HEK293 (cell line): Measurements from ENCODE around the gene KLHL22.

Source experiments
- CTCF ChIA-PET: fragments of 350-600 bp; formaldehyde crosslinking; extraction: SDS; loops from one replicate; lab custom pipeline; 2021; ENCODE audit warnings: antibody characterized with exemption; lab: Yijun Ruan, JAX
- POLR2A ChIA-PET: fragments of 300-600 bp; formaldehyde crosslinking; extraction: SDS; loops from one replicate; lab custom pipeline; 2020; ENCODE audit warnings: antibody characterized with exemption, inconsistent platforms; lab: Yijun Ruan, JAX
- H3K27ac ChIP-seq: fragments of 200-500 bp; sonication (Bioruptor generic); 2 replicates; pipeline ENCODE4 v1.5.1; 2014; ENCODE audit warnings: low read depth, low read length, control low read depth, inconsistent platforms; ENCODE audit errors: extremely low read depth
- H3K36me3 ChIP-seq, 2 experiments: fragments of 200-500 bp in 1 of 2; sonication (Bioruptor generic) in 1 of 2; 1 replicate in 1 of 2; 2 replicates in 1 of 2; pipeline ENCODE4 v1.5.1; 2014 to 2017; ENCODE audit warnings: inconsistent platforms in 2 of 2, low read length in 2 of 2; ENCODE audit not compliant: control insufficient read depth in 2 of 2, insufficient read depth in 1 of 2
- H3K4me1 ChIP-seq: fragments of 200-500 bp; sonication (Bioruptor generic); 2 replicates; pipeline ENCODE4 v1.5.1; 2014; ENCODE audit warnings: mild to moderate bottlenecking, low read length, inconsistent platforms; ENCODE audit not compliant: control insufficient read depth, insufficient read depth
- H3K4me3 ChIP-seq: 2 replicates; pipeline ENCODE4 v1.5.1; 2011; ENCODE audit warnings: low read depth, mild to moderate bottlenecking, control low read depth, low read length, moderate library complexity
- H3K9me3 ChIP-seq: fragments of 200-500 bp; sonication (Bioruptor generic); 2 replicates; pipeline ENCODE4 v1.5.1; 2014; ENCODE audit warnings: low read depth, low read length, inconsistent platforms; ENCODE audit not compliant: control insufficient read depth, insufficient read depth
- GLIS1 ChIP-seq: fragments of 450-650 bp; formaldehyde crosslinking; IDR thresholded peaks from 2 replicates; pipeline ENCODE4 v1.5.1; 2016; ENCODE audit warnings: missing biosample characterization, missing genetic modification characterization
- HOXC10 ChIP-seq: sonication (generic); formaldehyde crosslinking; IDR thresholded peaks from 2 replicates; pipeline ENCODE4 v1.8.1; 2023; ENCODE audit warnings: mild to moderate bottlenecking, missing genetic modification reagents
- HOXD13 ChIP-seq: sonication (generic); formaldehyde crosslinking; IDR thresholded peaks from 2 replicates; pipeline ENCODE4 v1.8.0; 2022; ENCODE audit warnings: missing genetic modification reagents, borderline replicate concordance
- KLF10 ChIP-seq: fragments of 450-650 bp; IDR thresholded peaks from 2 replicates; pipeline ENCODE4 v1.5.1; 2018; ENCODE audit warnings: missing biosample characterization, mild to moderate bottlenecking, missing genetic modification characterization
- KLF16 ChIP-seq: fragments of 450-650 bp; formaldehyde crosslinking; IDR thresholded peaks from 2 replicates; pipeline ENCODE4 v1.5.1; 2017; ENCODE audit warnings: missing biosample characterization, missing genetic modification characterization
- KLF17 ChIP-seq: fragments of 450-650 bp; formaldehyde crosslinking; IDR thresholded peaks from 2 replicates; pipeline ENCODE4 v1.5.1; 2016; ENCODE audit warnings: missing biosample characterization, missing genetic modification characterization
- OVOL3 ChIP-seq: fragments of 450-650 bp; formaldehyde crosslinking; IDR thresholded peaks from 2 replicates; pipeline ENCODE4 v1.5.1; 2016; ENCODE audit warnings: missing biosample characterization, missing genetic modification characterization
- PRDM1 ChIP-seq: fragments of 450-650 bp; formaldehyde crosslinking; IDR thresholded peaks from 2 replicates; pipeline ENCODE4; 2016; ENCODE audit warnings: missing biosample characterization, missing genetic modification characterization
- ZBTB10 ChIP-seq: fragments of 450-650 bp; formaldehyde crosslinking; IDR thresholded peaks from 2 replicates; pipeline ENCODE4 v1.5.1; 2016; ENCODE audit warnings: missing biosample characterization, missing genetic modification characterization
- ZBTB17 ChIP-seq: fragments of 450-650 bp; formaldehyde crosslinking; IDR thresholded peaks from 2 replicates; pipeline ENCODE4 v1.5.1; 2016; ENCODE audit warnings: missing biosample characterization, missing genetic modification characterization
- ZBTB48 ChIP-seq: fragments of 450-650 bp; formaldehyde crosslinking; IDR thresholded peaks from 2 replicates; pipeline ENCODE4 v1.5.1; 2016; ENCODE audit warnings: missing biosample characterization, missing genetic modification characterization
- ZFP41 ChIP-seq: fragments of 450-650 bp; formaldehyde crosslinking; IDR thresholded peaks from 2 replicates; pipeline ENCODE4 v1.5.1; 2016; ENCODE audit warnings: missing biosample characterization, missing genetic modification characterization, borderline replicate concordance
- ZNF155 ChIP-seq: fragments of 450-650 bp; formaldehyde crosslinking; IDR thresholded peaks from 2 replicates; pipeline ENCODE4 v1.5.1; 2016; ENCODE audit warnings: missing biosample characterization, missing genetic modification characterization
- ZNF223 ChIP-seq: fragments of 450-650 bp; formaldehyde crosslinking; IDR thresholded peaks from 2 replicates; pipeline ENCODE4 v1.5.1; 2016; ENCODE audit warnings: missing biosample characterization, missing genetic modification characterization
- ZNF248 ChIP-seq: fragments of 450-650 bp; formaldehyde crosslinking; IDR thresholded peaks from 2 replicates; pipeline ENCODE4 v1.5.1; 2017; ENCODE audit warnings: missing biosample characterization, missing genetic modification characterization
- ZNF274 ChIP-seq, 2 experiments: fragments of 200-500 bp in 1 of 2; fragments of 450-650 bp in 1 of 2; sonication (Bioruptor generic) in 1 of 2; formaldehyde crosslinking in 1 of 2; IDR thresholded peaks; 2 replicates each; pipeline versions ENCODE4 v1.5.1 to v1.6.1; 2014 to 2016; ENCODE audit warnings: borderline replicate concordance in 1 of 2, inconsistent platforms in 1 of 2, low read length in 1 of 2, missing biosample characterization in 1 of 2, missing genetic modification characterization in 1 of 2
- ZNF354C ChIP-seq: fragments of 450-650 bp; formaldehyde crosslinking; IDR thresholded peaks from 2 replicates; pipeline ENCODE4 v1.5.1; 2016; ENCODE audit warnings: missing biosample characterization, missing genetic modification characterization, low read depth, borderline replicate concordance
- ZNF416 ChIP-seq: fragments of 450-650 bp; formaldehyde crosslinking; IDR thresholded peaks from 2 replicates; pipeline ENCODE4 v1.5.1; 2016; ENCODE audit warnings: missing biosample characterization, missing genetic modification characterization
- ZNF433 ChIP-seq: fragments of 450-650 bp; formaldehyde crosslinking; IDR thresholded peaks from 2 replicates; pipeline ENCODE4 v1.5.1; 2016; ENCODE audit warnings: missing biosample characterization, missing genetic modification characterization, low read depth
- ZNF558 ChIP-seq: fragments of 450-650 bp; formaldehyde crosslinking; IDR thresholded peaks from 2 replicates; pipeline ENCODE4 v1.5.1; 2016; ENCODE audit warnings: missing biosample characterization, missing genetic modification characterization
- ZNF560 ChIP-seq: fragments of 450-650 bp; formaldehyde crosslinking; IDR thresholded peaks from 2 replicates; pipeline ENCODE4 v1.5.1; 2017; ENCODE audit warnings: missing biosample characterization, missing genetic modification characterization, borderline replicate concordance
- ZNF596 ChIP-seq: fragments of 450-650 bp; IDR thresholded peaks from 2 replicates; pipeline ENCODE4 v1.5.0; 2018; ENCODE audit warnings: missing biosample characterization, mild to moderate bottlenecking, missing genetic modification characterization, moderate library complexity
- ZNF677 ChIP-seq: fragments of 450-650 bp; IDR thresholded peaks from 2 replicates; pipeline ENCODE4 v1.5.0; 2018; ENCODE audit warnings: missing biosample characterization, mild to moderate bottlenecking, missing genetic modification characterization, moderate library complexity
- ZNF692 ChIP-seq: fragments of 450-650 bp; formaldehyde crosslinking; IDR thresholded peaks from 2 replicates; pipeline ENCODE4 v1.5.1; 2016; ENCODE audit warnings: missing biosample characterization, missing genetic modification characterization
- ZNF707 ChIP-seq: fragments of 450-650 bp; formaldehyde crosslinking; IDR thresholded peaks from 2 replicates; pipeline ENCODE4 v1.5.1; 2016; ENCODE audit warnings: missing biosample characterization, missing genetic modification characterization
- ZNF76 ChIP-seq: fragments of 450-650 bp; formaldehyde crosslinking; IDR thresholded peaks from 2 replicates; pipeline ENCODE4; 2016; ENCODE audit warnings: low read depth, missing biosample characterization, missing genetic modification characterization, borderline replicate concordance
- ZNF785 ChIP-seq: fragments of 450-650 bp; formaldehyde crosslinking; IDR thresholded peaks from 2 replicates; pipeline ENCODE4 v1.5.1; 2016; ENCODE audit warnings: missing biosample characterization, missing genetic modification characterization
- TF ChIP-seq, protein P1 (sequence below): fragments of 450-650 bp; formaldehyde crosslinking; IDR thresholded peaks from 2 replicates; pipeline ENCODE4 v1.5.1; 2016; ENCODE audit warnings: missing biosample characterization, missing genetic modification characterization

Gene KLHL22, protein sequence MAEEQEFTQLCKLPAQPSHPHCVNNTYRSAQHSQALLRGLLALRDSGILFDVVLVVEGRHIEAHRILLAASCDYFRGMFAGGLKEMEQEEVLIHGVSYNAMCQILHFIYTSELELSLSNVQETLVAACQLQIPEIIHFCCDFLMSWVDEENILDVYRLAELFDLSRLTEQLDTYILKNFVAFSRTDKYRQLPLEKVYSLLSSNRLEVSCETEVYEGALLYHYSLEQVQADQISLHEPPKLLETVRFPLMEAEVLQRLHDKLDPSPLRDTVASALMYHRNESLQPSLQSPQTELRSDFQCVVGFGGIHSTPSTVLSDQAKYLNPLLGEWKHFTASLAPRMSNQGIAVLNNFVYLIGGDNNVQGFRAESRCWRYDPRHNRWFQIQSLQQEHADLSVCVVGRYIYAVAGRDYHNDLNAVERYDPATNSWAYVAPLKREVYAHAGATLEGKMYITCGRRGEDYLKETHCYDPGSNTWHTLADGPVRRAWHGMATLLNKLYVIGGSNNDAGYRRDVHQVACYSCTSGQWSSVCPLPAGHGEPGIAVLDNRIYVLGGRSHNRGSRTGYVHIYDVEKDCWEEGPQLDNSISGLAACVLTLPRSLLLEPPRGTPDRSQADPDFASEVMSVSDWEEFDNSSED

GRCh38 chr22:20494978-20495860 is at the start of gene KLHL22:
TSS of gene KLHL22 (minus strand) at chr22:20495795. CDS start at chr22:20489211, 6,584 bp downstream.
- peaks cover 0 to 27% of the 10 kb centered on the region in 2 experiments; a peak in 2 of 3 replicates for H3K36me3 ChIP-seq
- H3K27ac ChIP-seq: peak within 1 kb of the TSS; percentile 87
- no peaks in the 10 kb centered on the region for H3K9me3 ChIP-seq
- CTCF ChIA-PET: interaction anchor here (0.6 to 2.0 kb wide), 4 partner anchors 8 to 68 kb away, joined by 3 to 5 read pairs (median 4); no protein-coding TSS in a partner anchor
- POLR2A ChIA-PET: interaction anchor here (0.6 to 1.4 kb wide), 5 partner anchors 9 to 77 kb away, joined by 3 to 6 read pairs (median 5); no protein-coding TSS in a partner anchor
- H3K4me1 ChIP-seq: no peaks in the 10 kb centered on the region
- peak within 1 kb of the TSS; percentile 68 for H3K4me3 ChIP-seq
- TF ChIP-seq GLIS1 (tag by site-specific recombination): peak; percentile 45
- no peak for TF ChIP-seq ZNF433 (tag by site-specific recombination)
- no peak for TF ChIP-seq ZNF785
- TF ChIP-seq OVOL3 (tag by site-specific recombination): no peak
- TF ChIP-seq ZNF558 (tag by site-specific recombination): no peak
- TF ChIP-seq ZNF707 (tag by site-specific recombination): no peak
- TF ChIP-seq KLF16 (tag by site-specific recombination): peak; percentile 38; the same call in 1 of the 2 replicates
- no peak for TF ChIP-seq ZBTB10 (tag by site-specific recombination)
- TF ChIP-seq ZNF560: no peak
- TF ChIP-seq HOXC10: no peak
- peak; percentile 16; the same call in 1 of the 2 replicates for TF ChIP-seq ZBTB17
- TF ChIP-seq ZNF354C (tag by site-specific recombination): no peak
- TF ChIP-seq HOXD13 (CRISPR knock-in tag): no peak
- no peak; the same call in 1 of the 2 replicates for TF ChIP-seq ZNF76 (tag by site-specific recombination)
- TF ChIP-seq ZNF677 (tag by site-specific recombination): no peak
- no peak for TF ChIP-seq PRDM1 (tag by site-specific recombination)
- no peak for TF ChIP-seq KLF17 (tag by site-specific recombination)
- TF ChIP-seq, protein P1, sequence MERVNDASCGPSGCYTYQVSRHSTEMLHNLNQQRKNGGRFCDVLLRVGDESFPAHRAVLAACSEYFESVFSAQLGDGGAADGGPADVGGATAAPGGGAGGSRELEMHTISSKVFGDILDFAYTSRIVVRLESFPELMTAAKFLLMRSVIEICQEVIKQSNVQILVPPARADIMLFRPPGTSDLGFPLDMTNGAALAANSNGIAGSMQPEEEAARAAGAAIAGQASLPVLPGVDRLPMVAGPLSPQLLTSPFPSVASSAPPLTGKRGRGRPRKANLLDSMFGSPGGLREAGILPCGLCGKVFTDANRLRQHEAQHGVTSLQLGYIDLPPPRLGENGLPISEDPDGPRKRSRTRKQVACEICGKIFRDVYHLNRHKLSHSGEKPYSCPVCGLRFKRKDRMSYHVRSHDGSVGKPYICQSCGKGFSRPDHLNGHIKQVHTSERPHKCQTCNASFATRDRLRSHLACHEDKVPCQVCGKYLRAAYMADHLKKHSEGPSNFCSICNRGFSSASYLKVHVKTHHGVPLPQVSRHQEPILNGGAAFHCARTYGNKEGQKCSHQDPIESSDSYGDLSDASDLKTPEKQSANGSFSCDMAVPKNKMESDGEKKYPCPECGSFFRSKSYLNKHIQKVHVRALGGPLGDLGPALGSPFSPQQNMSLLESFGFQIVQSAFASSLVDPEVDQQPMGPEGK (tag by site-specific recombination): 0 out of 2 replicates have a peak, but pooled peaks have one; percentile 12
- TF ChIP-seq ZNF223 (tag by site-specific recombination): no peak
- TF ChIP-seq ZNF274 (IDR thresholded peaks at IDR 0.05; ENCODE audit: low read length): no peak
- TF ChIP-seq ZNF274 (tag by site-specific recombination; IDR thresholded peaks at IDR 0.05; ENCODE audit: borderline replicate concordance): no peak
- 0 out of 2 replicates have a peak, but pooled peaks have one; percentile 58 for TF ChIP-seq KLF10 (tag by site-specific recombination)
- no peak for TF ChIP-seq ZNF416 (tag by site-specific recombination)
- no peak for TF ChIP-seq ZNF155 (tag by site-specific recombination)
- 0 out of 2 replicates have a peak, but pooled peaks have one; percentile 19 for TF ChIP-seq ZNF692 (tag by site-specific recombination)
- no peak for TF ChIP-seq ZNF596 (tag by site-specific recombination)
- TF ChIP-seq ZFP41 (tag by site-specific recombination): no peak
- TF ChIP-seq ZNF248 (tag by site-specific recombination): no peak
- no peak for TF ChIP-seq ZBTB48 (tag by site-specific recombination)
